Vagina (tissue), 2 donors: ENCODE measurements around the gene GTF3C1. TPM values are rescaled to one million over a fixed set of nuclear protein-coding genes. Genes with fewer than 3 reads are reported as not detected.
"Not testable (repeated sequence)": the region's sequence is repeated elsewhere in the genome, so short reads cannot be mapped to it uniquely, and the experiment has no call there.

ENCODE experiments used
- DNase-seq, 2 donors: peaks; one replicate each; pipeline ENCODE4 v3.0.0-alpha.2; 2017; ENCODE audit errors: extremely low spot score in 2 of 2
- H3K27ac ChIP-seq: fragments of 200-600 bp; sonication (generic); one replicate; pipeline ENCODE4 v1.5.1; 2019
- H3K27me3 ChIP-seq: fragments of 200-600 bp; sonication (generic); one replicate; pipeline ENCODE4 v1.5.1; 2019
- H3K36me3 ChIP-seq, 2 donors: fragments of 200-600 bp; sonication (generic); one replicate each; pipeline ENCODE4 v1.5.1; 2017 to 2019
- H3K4me1 ChIP-seq: fragments of 200-600 bp; sonication (generic); one replicate; pipeline ENCODE4 v1.5.1; 2019
- H3K4me3 ChIP-seq, 2 donors: fragments of 200-600 bp; sonication (generic); 1 replicate in 1 of 2; 2 replicates in 1 of 2; pipeline ENCODE4 v1.5.1; 2016 to 2019
- H3K9me3 ChIP-seq: fragments of 200-600 bp; sonication (generic); one replicate; pipeline ENCODE4 v1.5.1; 2019
- CTCF ChIP-seq, 3 experiments: fragments of 450-650 bp in 2 of 3; fragments of 200-600 bp in 1 of 3; sonication (generic) in 1 of 3; IDR thresholded peaks; one replicate each; pipeline ENCODE4 v1.5.1; 2017 to 2019; ENCODE audit warnings: antibody characterized with exemption in 3 of 3, mild to moderate bottlenecking in 2 of 3, moderate library complexity in 2 of 3
- POLR2A ChIP-seq, 2 donors: fragments of 450-650 bp; IDR thresholded peaks; one replicate each; pipeline ENCODE4 v1.6.1; 2017; ENCODE audit warnings: antibody characterized with exemption in 2 of 2, mild to moderate bottlenecking in 2 of 2, moderate library complexity in 2 of 2
- POLR2AphosphoS5 ChIP-seq, 2 donors: sonication (generic); formaldehyde crosslinking; IDR thresholded peaks; one replicate each; pipeline ENCODE4 v1.9.0; 2017; ENCODE audit warnings: antibody characterized with exemption in 2 of 2, mild to moderate bottlenecking in 2 of 2, low read depth in 1 of 2; ENCODE audit not compliant: insufficient read depth in 1 of 2
- intact Hi-C: fragments of 100-400 bp; cut with DNase I; formaldehyde crosslinking; loops from one replicate; pipeline ENCODE4 v1.15.1; 2023
- total RNA-seq: library from RNA; depleted of rRNA; stranded (reverse); fragments of >200 nt; gene quantifications from one replicate; pipeline ENCODE4 v1.2.3, GENCODE V29; 2016

GTF3C1 gene
- total RNA-seq, 1 donor from 2014 or later, result 133 TPM

GRCh38 chr16:27576729-27577128 is 27.0 kb upstream of the GTF3C1 start:
- Histone ChIP-seq H3K4me3 (no peak overlapping the region), H3K9me3 (no peaks in the 10 kb centered on the region), H3K4me1 (peaks cover 26% of the 10 kb centered on the region), H3K27ac (no peak overlapping the region), H3K36me3 (no peaks in the 10 kb centered on the region), H3K27me3 (no peaks in the 10 kb centered on the region)
- no peak for TF ChIP-seq POLR2A (IDR thresholded peaks at IDR 0.05)
- DNase-seq, result no peak
- intact Hi-C loops, result no loop called here

- no peak for TF ChIP-seq POLR2AphosphoS5 (IDR thresholded peaks at IDR 0.05; ENCODE audit: insufficient read depth in 1 of 2, low read depth in 1 of 2)
- Histone ChIP-seq H3K9me3 (no peaks in the 10 kb centered on the region), H3K4me1 (peaks cover 16% of the 10 kb centered on the region), H3K27me3 (no peaks in the 10 kb centered on the region), H3K27ac (no peak overlapping the region), H3K36me3 (no peaks in the 10 kb centered on the region), H3K4me3 (no peak overlapping the region)
- intact Hi-C loops, result no loop called here
- no peak for DNase-seq
Observed at GRCh38 chr16:27572711-27573110, 23.0 kb upstream of the GTF3C1 start.

GRCh38 chr16:27571433-27572326 is 22.0 kb upstream of the GTF3C1 start:
- Histone ChIP-seq H3K9me3 (no peaks in the 10 kb centered on the region), H3K4me1 (peaks cover 16% of the 10 kb centered on the region), H3K36me3 (no peaks in the 10 kb centered on the region), H3K27me3 (no peaks in the 10 kb centered on the region), H3K27ac (peak overlapping the region; percentile 28), H3K4me3 (no peak overlapping the region)
- intact Hi-C loops, result no loop called here
- no peak for TF ChIP-seq POLR2A (IDR thresholded peaks at IDR 0.05)
- no peak for TF ChIP-seq POLR2AphosphoS5 (IDR thresholded peaks at IDR 0.05; ENCODE audit: insufficient read depth in 1 of 2, low read depth in 1 of 2)
- no peak for TF ChIP-seq CTCF (IDR thresholded peaks at IDR 0.05)
- no peak for DNase-seq

- H3K4me3 ChIP-seq, DNase-seq, H3K9me3 ChIP-seq, H3K27ac ChIP-seq, H3K36me3 ChIP-seq, intact Hi-C loops, H3K27me3 ChIP-seq: not testable (repeated sequence)
- H3K4me1 ChIP-seq, result peaks cover 16% of the 10 kb centered on the region
Observed at GRCh38 chr16:27570986-27571385, 21.3 kb upstream of the GTF3C1 start.

- DNase-seq, result no peak
- Histone ChIP-seq H3K27me3 (no peaks in the 10 kb centered on the region), H3K27ac (no peak overlapping the region), H3K4me1 (peaks cover 16% of the 10 kb centered on the region), H3K4me3 (no peak overlapping the region), H3K9me3 (no peaks in the 10 kb centered on the region), H3K36me3 (no peaks in the 10 kb centered on the region)
- intact Hi-C loops, result no loop called here
- no peak for TF ChIP-seq CTCF (IDR thresholded peaks at IDR 0.05)
- no peak for TF ChIP-seq POLR2A (IDR thresholded peaks at IDR 0.05)
- TF ChIP-seq POLR2AphosphoS5 (IDR thresholded peaks at IDR 0.05; ENCODE audit: insufficient read depth in 1 of 2, low read depth in 1 of 2), result no peak
Observed at GRCh38 chr16:27568077-27568476, 18.4 kb upstream of the GTF3C1 start.

- Histone ChIP-seq H3K36me3 (no peaks in the 10 kb centered on the region), H3K27ac (no peak overlapping the region), H3K4me3 (no peak overlapping the region), H3K4me1 (peaks cover under 1% of the 10 kb centered on the region), H3K9me3 (no peaks in the 10 kb centered on the region), H3K27me3 (no peaks in the 10 kb centered on the region)
- intact Hi-C loops, result no loop called here
- TF ChIP-seq POLR2A (IDR thresholded peaks at IDR 0.05) (no peak), CTCF (IDR thresholded peaks at IDR 0.05) (no peak), POLR2AphosphoS5 (IDR thresholded peaks at IDR 0.05; ENCODE audit: insufficient read depth in 1 of 2, low read depth in 1 of 2) (no peak)
- no peak for DNase-seq
Observed at GRCh38 chr16:27566417-27566816, 16.7 kb upstream of the GTF3C1 start.
